ENCODE data around the gene ITGAE.

DNA sequence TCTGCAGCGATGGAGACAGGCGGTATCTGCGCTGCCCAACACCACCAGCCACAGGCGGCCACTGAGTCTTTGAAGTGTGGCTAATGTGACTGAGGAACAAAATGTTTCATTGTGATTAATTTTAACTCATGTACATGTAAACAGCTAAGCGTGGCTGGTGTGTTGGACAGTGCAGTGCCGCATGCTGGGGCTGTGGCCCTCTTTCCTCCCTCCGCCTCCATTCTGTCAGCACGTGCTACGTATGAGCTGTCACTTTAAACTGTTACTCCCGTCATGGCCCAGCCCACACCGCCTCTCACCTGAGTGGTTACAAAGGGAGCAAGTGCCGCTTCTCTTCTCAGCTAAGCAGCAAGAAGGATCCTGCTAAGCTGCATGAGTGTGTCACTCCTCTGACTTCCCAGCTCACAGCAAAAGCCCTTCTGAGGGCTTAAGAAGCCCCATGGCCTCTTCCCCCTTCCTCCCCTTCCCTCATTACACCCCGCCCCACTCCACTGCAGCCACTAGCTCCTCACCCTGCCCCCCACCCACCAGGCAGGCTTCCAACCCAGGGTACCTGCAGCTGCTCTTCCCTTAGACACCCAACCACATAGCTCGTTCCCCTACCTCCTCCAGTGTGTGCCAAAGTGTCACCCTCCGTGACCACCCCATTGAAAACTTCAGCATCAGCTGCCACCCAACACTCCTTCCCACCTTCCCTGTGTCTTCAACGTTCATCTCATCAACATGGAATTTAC, 62.3 kb downstream of the ITGAE start:
- TF ChIP-seq ZC3H10 (CRISPR knock-in tag; IDR thresholded peaks at IDR 0.05) (no peak), ZNF70 (CRISPR knock-in tag; IDR thresholded peaks at IDR 0.05) (no peak)
